Fibroblast of skin of abdomen (primary cell): ENCODE results near the gene GABRB2.
"Not testable (repeated sequence)": the region's sequence is repeated elsewhere in the genome, so short reads cannot be mapped to it uniquely, and the experiment has no call there.

Source experiments
- DNase-seq: peaks from one replicate; pipeline ENCODE4 v3.0.0-alpha.2; 2013

Gene GABRB2

GRCh38 chr5:161385027-161385426 is 161.5 kb downstream of the GABRB2 start:
- no peak for DNase-seq

GRCh38 chr5:161382685-161383084 is 163.8 kb downstream of the GABRB2 start:
- no peak for DNase-seq

- no peak for DNase-seq
Measured at GRCh38 chr5:161380486-161380885, 166.0 kb downstream of the GABRB2 start.

- no peak for DNase-seq
Measured at GRCh38 chr5:161378701-161379100, 167.8 kb downstream of the GABRB2 start.

GRCh38 chr5:161376034-161376433 is 170.5 kb downstream of the GABRB2 start:
- no peak for DNase-seq

GRCh38 chr5:161373345-161373707 is 173.2 kb downstream of the GABRB2 start:
- no peak for DNase-seq

GRCh38 chr5:161372682-161373344 is 173.7 kb downstream of the GABRB2 start:
- DNase-seq, result no peak

GRCh38 chr5:161369022-161369421 is 177.5 kb downstream of the GABRB2 start:
- DNase-seq, result no peak

- no peak for DNase-seq
Measured at GRCh38 chr5:161358446-161358845, 188.1 kb downstream of the GABRB2 start.

GRCh38 chr5:161344234-161344633 is 202.3 kb downstream of the GABRB2 start:
- no peak for DNase-seq

GRCh38 chr5:161342886-161343285 is 203.6 kb downstream of the GABRB2 start:
- DNase-seq, result no peak

GRCh38 chr5:161340012-161340411 is 206.5 kb downstream of the GABRB2 start:
- DNase-seq, result no peak

- DNase-seq, result no peak
Measured at GRCh38 chr5:161333194-161333880, 213.2 kb downstream of the GABRB2 start.

- no peak for DNase-seq
Measured at GRCh38 chr5:161332343-161332742, 214.2 kb downstream of the GABRB2 start.

- no peak for DNase-seq
Measured at GRCh38 chr5:161314033-161314432, 232.5 kb downstream of the GABRB2 start.

- no peak for DNase-seq
Measured at GRCh38 chr5:161312882-161313281, 233.6 kb downstream of the GABRB2 start.

GRCh38 chr5:161311965-161312364 is 234.6 kb downstream of the GABRB2 start:
- no peak for DNase-seq

GRCh38 chr5:161311146-161311708 is 235.3 kb downstream of the GABRB2 start:
- DNase-seq, result no peak

- no peak for DNase-seq
Measured at GRCh38 chr5:161306351-161306995, 240.1 kb downstream of the GABRB2 start.

- DNase-seq, result no peak
Measured at GRCh38 chr5:161305601-161306000, 240.9 kb downstream of the GABRB2 start.

GRCh38 chr5:161302559-161302958 is 244.0 kb downstream of the GABRB2 start:
- DNase-seq, result no peak

- DNase-seq, result no peak
Measured at GRCh38 chr5:161301586-161301985, 244.9 kb downstream of the GABRB2 start.

GRCh38 chr5:161299053-161299452 is 247.5 kb downstream of the GABRB2 start:
- no peak for DNase-seq

- not testable (repeated sequence) for DNase-seq
Measured at GRCh38 chr5:161297388-161297787, 249.1 kb downstream of the GABRB2 start.
